IMR-90 (cell line): ENCODE results near the gene SDK1. TPM values are rescaled to one million over a fixed set of nuclear protein-coding genes. Genes with fewer than 3 reads are reported as not detected.

Experiments
- ATAC-seq: fragments of 200-7000 bp; cut with Tn5 transposase; 2 replicates; pipeline ENCODE4 v1.9.1; 2020; ENCODE audit warnings: low read depth, mild to moderate bottlenecking, moderate library complexity
- BruUV-seq: library from RNA; stranded (reverse); fragments of 400-500 nt; replicated peaks from 2 replicates; lab custom pipeline; 2021; lab: Mats Ljungman, UMichigan
- CTCF ChIA-PET: fragments of 300-600 bp; formaldehyde crosslinking; extraction: SDS; loops from one replicate; lab custom pipeline; 2021; ENCODE audit warnings: antibody characterized with exemption; lab: Yijun Ruan, JAX
- POLR2A ChIA-PET: fragments of 300-600 bp; sonication (Branson Sonifier 250); formaldehyde crosslinking; loops from one replicate; lab custom pipeline; 2022; ENCODE audit warnings: antibody characterized with exemption; ENCODE audit not compliant: unreplicated experiment; lab: Charles Lee
- DNase-seq: peaks from one replicate; pipeline ENCODE4 v3.0.0; 2013
- H2AFZ ChIP-seq: replicated peaks from 2 replicates; pipeline ENCODE3; 2013; ENCODE audit warnings: low read length, mild to moderate bottlenecking; ENCODE audit not compliant: poor library complexity
- H2AK5ac ChIP-seq: 2 replicates; pipeline ENCODE4 v1.6.1; 2013; ENCODE audit warnings: low read depth, low read length, inconsistent platforms
- H2AK9ac ChIP-seq: replicated peaks from 2 replicates; pipeline ENCODE3; 2013; ENCODE audit warnings: mild to moderate bottlenecking, low read depth, low read length, moderate library complexity; ENCODE audit not compliant: poor library complexity
- H2BK120ac ChIP-seq: 2 replicates; pipeline ENCODE4 v1.6.1; 2013; ENCODE audit warnings: low read depth, low read length, inconsistent platforms
- H2BK15ac ChIP-seq: 3 replicates; pipeline ENCODE4 v1.6.1; 2013; ENCODE audit warnings: low read depth, low read length, inconsistent platforms
- H2BK20ac ChIP-seq: 2 replicates; pipeline ENCODE4 v1.6.1; 2013; ENCODE audit warnings: low read depth, mild to moderate bottlenecking, inconsistent platforms, low read length, moderate library complexity
- H2BK5ac ChIP-seq: 2 replicates; pipeline ENCODE4 v1.6.1; 2013; ENCODE audit warnings: mild to moderate bottlenecking, low read depth, low read length, inconsistent platforms; ENCODE audit not compliant: poor library complexity, severe bottlenecking
- H3K14ac ChIP-seq: replicated peaks from 2 replicates; pipeline ENCODE4 v1.6.1; 2013; ENCODE audit warnings: low read depth, low read length, inconsistent platforms
- H3K18ac ChIP-seq: 2 replicates; pipeline ENCODE4 v1.6.1; 2013; ENCODE audit warnings: low read depth, low read length, control low read depth
- H3K23ac ChIP-seq: 2 replicates; pipeline ENCODE4 v1.6.1; 2013; ENCODE audit warnings: low read depth, low read length, inconsistent platforms
- H3K27ac ChIP-seq: 2 replicates; pipeline ENCODE4 v1.5.1; 2013; ENCODE audit warnings: mild to moderate bottlenecking, control low read depth, low read length; ENCODE audit not compliant: insufficient read depth
- H3K27me3 ChIP-seq: 2 replicates; pipeline ENCODE4 v1.6.1; 2013; ENCODE audit warnings: low read length; ENCODE audit not compliant: control insufficient read depth, insufficient read depth
- H3K36me3 ChIP-seq: 2 replicates; pipeline ENCODE4 v1.6.1; 2013; ENCODE audit warnings: low read length, mixed read lengths; ENCODE audit not compliant: control insufficient read depth, insufficient read depth
- H3K4ac ChIP-seq: 2 replicates; pipeline ENCODE4 v1.6.1; 2013; ENCODE audit warnings: low read depth, low read length, inconsistent platforms
- H3K4me1 ChIP-seq: 2 replicates; pipeline ENCODE4 v1.6.1; 2013; ENCODE audit warnings: low read length, mixed read lengths; ENCODE audit not compliant: control insufficient read depth, insufficient read depth
- H3K4me2 ChIP-seq: 2 replicates; pipeline ENCODE4 v1.6.1; 2013; ENCODE audit warnings: low read depth, mild to moderate bottlenecking, control low read depth, low read length, moderate library complexity
- H3K4me3 ChIP-seq: 2 replicates; pipeline ENCODE4 v1.5.1; 2013; ENCODE audit warnings: low read depth, mild to moderate bottlenecking, control low read depth, low read length, moderate library complexity; ENCODE audit not compliant: insufficient read depth
- H3K56ac ChIP-seq: 2 replicates; pipeline ENCODE4 v1.6.1; 2013; ENCODE audit warnings: low read length, inconsistent platforms; ENCODE audit not compliant: insufficient read depth; ENCODE audit errors: extremely low read depth
- H3K79me1 ChIP-seq, 2 experiments: 2 replicates each; pipeline ENCODE4 v1.6.1; 2013; ENCODE audit warnings: low read length in 2 of 2, inconsistent platforms in 1 of 2, low read depth in 1 of 2
- H3K9ac ChIP-seq: 2 replicates; pipeline ENCODE4 v1.6.1; 2013; ENCODE audit warnings: low read depth, low read length, control low read depth
- H3K9me1 ChIP-seq: 2 replicates; pipeline ENCODE4 v1.6.1; 2013; ENCODE audit warnings: low read length, inconsistent platforms; ENCODE audit not compliant: insufficient read depth
- H3K9me3 ChIP-seq: 2 replicates; pipeline ENCODE4 v1.6.1; 2013; ENCODE audit warnings: low read length; ENCODE audit not compliant: control insufficient read depth, insufficient read depth
- H4K20me1 ChIP-seq: 2 replicates; pipeline ENCODE4 v1.6.1; 2013; ENCODE audit warnings: low read length, inconsistent platforms; ENCODE audit not compliant: insufficient read depth
- H4K5ac ChIP-seq: 2 replicates; pipeline ENCODE4 v1.6.1; 2013; ENCODE audit warnings: mild to moderate bottlenecking, low read depth, low read length, control low read depth
- H4K8ac ChIP-seq, 2 experiments: 2 replicates each; pipeline ENCODE4 v1.6.1; 2013; ENCODE audit warnings: low read depth in 2 of 2, low read length in 2 of 2, control low read depth in 1 of 2, inconsistent platforms in 1 of 2
- H4K91ac ChIP-seq: 2 replicates; pipeline ENCODE4 v1.6.1; 2013; ENCODE audit warnings: low read depth, low read length, inconsistent platforms; ENCODE audit not compliant: insufficient read depth
- BHLHE40 ChIP-seq: fragments of 150-350 bp; IDR thresholded peaks from 2 replicates; pipeline ENCODE4 v1.6.1; 2016; ENCODE audit warnings: mild to moderate bottlenecking, low read depth, low read length
- CEBPB ChIP-seq: IDR thresholded peaks from 2 replicates; pipeline ENCODE4 v1.6.1; 2012; ENCODE audit warnings: low read depth, low read length, improper control_type of control experiment
- CHD1 ChIP-seq: IDR thresholded peaks from 2 replicates; pipeline ENCODE4 v1.6.1; 2012; ENCODE audit warnings: low read depth, low read length, improper control_type of control experiment
- FOS ChIP-seq: fragments of 150-350 bp; IDR thresholded peaks from 2 replicates; pipeline ENCODE4 v1.6.1; 2016; ENCODE audit warnings: low read depth, low read length
- MAFK ChIP-seq: IDR thresholded peaks from 2 replicates; pipeline ENCODE4 v1.6.1; 2012; ENCODE audit warnings: low read depth, low read length, improper control_type of control experiment
- MAZ ChIP-seq: IDR thresholded peaks from 2 replicates; pipeline ENCODE4 v1.6.1; 2012; ENCODE audit warnings: low read depth, mild to moderate bottlenecking, low read length, improper control_type of control experiment, moderate library complexity, borderline replicate concordance
- MXI1 ChIP-seq: IDR thresholded peaks from 2 replicates; pipeline ENCODE4 v1.6.1; 2012; ENCODE audit warnings: low read depth, mild to moderate bottlenecking, low read length, moderate library complexity, borderline replicate concordance
- NFE2L2 ChIP-seq: fragments of 150-350 bp; IDR thresholded peaks from 2 replicates; pipeline ENCODE4 v1.6.1; 2016; ENCODE audit warnings: low read depth, mild to moderate bottlenecking, low read length
- POLR2A ChIP-seq: IDR thresholded peaks from 2 replicates; pipeline ENCODE4 v1.6.1; 2012; ENCODE audit warnings: mild to moderate bottlenecking, low read depth, low read length
- RAD21 ChIP-seq: IDR thresholded peaks from 2 replicates; pipeline ENCODE4 v1.6.1; 2012; ENCODE audit warnings: low read length, improper control_type of control experiment
- RCOR1 ChIP-seq: IDR thresholded peaks from 2 replicates; pipeline ENCODE4 v1.6.1; 2012; ENCODE audit warnings: mild to moderate bottlenecking, low read length, improper control_type of control experiment; ENCODE audit not compliant: insufficient replicate concordance
- RFX5 ChIP-seq: IDR thresholded peaks from 2 replicates; pipeline ENCODE4 v1.8.0; 2012; ENCODE audit warnings: low read depth, mild to moderate bottlenecking, low read length, moderate library complexity
- SMC3 ChIP-seq: fragments of 150-350 bp; IDR thresholded peaks from 2 replicates; pipeline ENCODE4 v1.6.1; 2016; ENCODE audit warnings: low read depth, mild to moderate bottlenecking, antibody characterized with exemption, low read length, moderate library complexity
- WGBS, 2 experiments: methylation state at CpG; one replicate each; pipeline versions ENCODE4 v1.1.5 to v1.1.7; 2013; ENCODE audit warnings: missing lambda C conversion rate in 2 of 2; ENCODE audit not compliant: insufficient read length in 1 of 2; ENCODE audit errors: extremely low coverage in 2 of 2; 5-methylcytosine and 5-hydroxymethylcytosine counted together
- dilution Hi-C: fragments of 300-500 bp; cut with HindIII; formaldehyde crosslinking; loops from one replicate; pipeline ENCODE4 v1.14.3; 2018; ENCODE audit warnings: low sequenced_read_pairs; ENCODE audit not compliant: unreplicated experiment
- in situ Hi-C: fragments of 300-500 bp; cut with MboI; formaldehyde crosslinking; loops from 3 replicates; pipeline ENCODE4 v1.14.3; 2019; ENCODE audit warnings: low sequenced_read_pairs, inconsistent platforms, mixed read lengths
- intact Hi-C: fragments of 100-400 bp; cut with micrococcal nuclease; formaldehyde crosslinking; loops from 2 replicates; pipeline ENCODE4 v1.10.0; 2022
- polyA plus RNA-seq, 3 experiments: library from polyadenylated mRNA; depleted of rRNA; stranded (reverse); fragments of >200 nt; gene quantifications; 2 replicates each; pipeline ENCODE4 v1.2.3, GENCODE V29; 2012; ENCODE audit warnings: low replicate concordance in 1 of 3
- total RNA-seq: library from RNA; depleted of rRNA; stranded (reverse); fragments of >200 nt; gene quantifications from 2 replicates; pipeline ENCODE4 v1.2.3, GENCODE V29; 2012
- TF ChIP-seq, protein P1 (sequence below): conservative IDR thresholded peaks from 2 replicates; pipeline ENCODE4 v1.5.1; 2012; ENCODE audit warnings: mild to moderate bottlenecking, low read depth, low read length, improper control_type of control experiment
- TF ChIP-seq, protein P2 (sequence below): fragments of 150-350 bp; IDR thresholded peaks from 2 replicates; pipeline ENCODE4 v1.6.1; 2017; ENCODE audit warnings: mild to moderate bottlenecking, antibody characterized with exemption, low read length, low read depth

SDK1 gene
- total and polyA plus RNA-seq, 2 of the 4 experiments (the other 2 are of a cell fraction), result 1.5 to 1.6 TPM

DNA sequence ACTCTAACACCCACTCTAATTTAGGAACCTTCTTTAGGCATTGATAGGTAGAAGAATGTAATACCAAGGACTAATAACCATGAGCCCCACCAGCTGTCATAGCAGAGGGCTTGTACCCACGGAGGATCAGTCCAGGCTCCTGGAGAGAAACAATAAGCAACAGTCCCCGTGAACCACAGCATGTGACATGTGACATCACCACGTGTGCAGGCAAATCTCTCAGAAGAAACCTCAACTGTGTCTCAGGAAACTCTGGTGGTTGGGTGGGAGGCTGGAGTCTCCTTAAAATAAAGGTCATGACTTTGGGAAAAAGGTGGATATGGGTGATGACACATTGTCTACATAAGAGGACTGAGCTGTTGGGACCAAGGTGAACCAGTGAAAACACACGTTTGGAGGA lies 727.2 kb downstream of the SDK1 start:
- H3K14ac ChIP-seq, result no peak overlapping the region
- POLR2A ChIA-PET, result no interaction called here
- H2BK120ac ChIP-seq, result no peak overlapping the region
- no peak for DNase-seq
- BruUV-seq, result no TSS peak
- H2BK5ac ChIP-seq, result no peak overlapping the region
- TF ChIP-seq RAD21 (no peak), CHD1 (no peak), NFE2L2 (no peak), RCOR1 (no peak), CEBPB (no peak), RFX5 (no peak), BHLHE40 (no peak), POLR2A (no peak), FOS (no peak), MXI1 (no peak), MAZ (no peak), MAFK (no peak), SMC3 (no peak)
- TF ChIP-seq, protein P1, sequence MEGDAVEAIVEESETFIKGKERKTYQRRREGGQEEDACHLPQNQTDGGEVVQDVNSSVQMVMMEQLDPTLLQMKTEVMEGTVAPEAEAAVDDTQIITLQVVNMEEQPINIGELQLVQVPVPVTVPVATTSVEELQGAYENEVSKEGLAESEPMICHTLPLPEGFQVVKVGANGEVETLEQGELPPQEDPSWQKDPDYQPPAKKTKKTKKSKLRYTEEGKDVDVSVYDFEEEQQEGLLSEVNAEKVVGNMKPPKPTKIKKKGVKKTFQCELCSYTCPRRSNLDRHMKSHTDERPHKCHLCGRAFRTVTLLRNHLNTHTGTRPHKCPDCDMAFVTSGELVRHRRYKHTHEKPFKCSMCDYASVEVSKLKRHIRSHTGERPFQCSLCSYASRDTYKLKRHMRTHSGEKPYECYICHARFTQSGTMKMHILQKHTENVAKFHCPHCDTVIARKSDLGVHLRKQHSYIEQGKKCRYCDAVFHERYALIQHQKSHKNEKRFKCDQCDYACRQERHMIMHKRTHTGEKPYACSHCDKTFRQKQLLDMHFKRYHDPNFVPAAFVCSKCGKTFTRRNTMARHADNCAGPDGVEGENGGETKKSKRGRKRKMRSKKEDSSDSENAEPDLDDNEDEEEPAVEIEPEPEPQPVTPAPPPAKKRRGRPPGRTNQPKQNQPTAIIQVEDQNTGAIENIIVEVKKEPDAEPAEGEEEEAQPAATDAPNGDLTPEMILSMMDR, result no peak
- TF ChIP-seq, protein P2, sequence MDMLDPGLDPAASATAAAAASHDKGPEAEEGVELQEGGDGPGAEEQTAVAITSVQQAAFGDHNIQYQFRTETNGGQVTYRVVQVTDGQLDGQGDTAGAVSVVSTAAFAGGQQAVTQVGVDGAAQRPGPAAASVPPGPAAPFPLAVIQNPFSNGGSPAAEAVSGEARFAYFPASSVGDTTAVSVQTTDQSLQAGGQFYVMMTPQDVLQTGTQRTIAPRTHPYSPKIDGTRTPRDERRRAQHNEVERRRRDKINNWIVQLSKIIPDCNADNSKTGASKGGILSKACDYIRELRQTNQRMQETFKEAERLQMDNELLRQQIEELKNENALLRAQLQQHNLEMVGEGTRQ, result no peak
- no peaks in the 10 kb centered on the region for H3K36me3 ChIP-seq
- no peaks in the 10 kb centered on the region for H3K9me1 ChIP-seq
- H3K18ac ChIP-seq, result no peak overlapping the region
- ATAC-seq, result no peak
- no peak overlapping the region for H3K23ac ChIP-seq
- no peak overlapping the region for H3K4me2 ChIP-seq
- H3K4me1 ChIP-seq, result no peaks in the 10 kb centered on the region
- in situ Hi-C loops (no loop called here), dilution Hi-C loops (no loop called here), intact Hi-C loops (no loop called here)
- no peak overlapping the region for H2BK20ac ChIP-seq
- WGBS, 2 experiments, result 60% methylated on average over 1 of the region's 4 CpGs; no CpG with 5 or more reads in 1 of the 2 experiments
- no peaks in the 10 kb centered on the region for H3K79me1 ChIP-seq
- no peak overlapping the region for H2AK9ac ChIP-seq
- no peak overlapping the region for H4K8ac ChIP-seq
- no peak overlapping the region for H3K9ac ChIP-seq
- H2AFZ ChIP-seq, result no peak overlapping the region
- H3K9me3 ChIP-seq, result peaks cover 4% of the 10 kb centered on the region; the same call in 1 of the 2 replicates
- H4K91ac ChIP-seq, result no peak overlapping the region
- H3K27me3 ChIP-seq, result no peaks in the 10 kb centered on the region
- no peak overlapping the region for H3K56ac ChIP-seq
- no peaks in the 10 kb centered on the region for H4K20me1 ChIP-seq
- no peak overlapping the region for H3K4ac ChIP-seq
- no peak overlapping the region for H3K4me3 ChIP-seq
- H4K5ac ChIP-seq, result no peak overlapping the region
- no peak overlapping the region for H3K27ac ChIP-seq
- H2AK5ac ChIP-seq, result no peak overlapping the region
- CTCF ChIA-PET, result no interaction called here
- no peak overlapping the region for H2BK15ac ChIP-seq
